HepG2 (cell line): ENCODE measurements around the gene ARHGAP9. TPM values are rescaled to one million over a fixed set of nuclear protein-coding genes. Genes with fewer than 3 reads are reported as not detected.
A peak's percentile ranks its signal among the peaks of the same experiment; 100 is the strongest.

Experiments used
- CCAR2 ChIP-seq: fragments of 200-400 bp; formaldehyde crosslinking; optimal IDR thresholded peaks from 2 replicates; pipeline ENCODE3; 2018; ENCODE audit warnings: low read depth, mild to moderate bottlenecking, low read length, moderate library complexity
- CEBPG ChIP-seq: IDR thresholded peaks from 2 replicates; pipeline ENCODE4 v1.6.1; 2016
- CREB1 ChIP-seq, 2 experiments: fragments of 450-650 bp in 1 of 2; IDR thresholded peaks; 2 replicates each; pipeline ENCODE4 v1.6.1; 2016 to 2017; ENCODE audit warnings: control low read depth in 1 of 2, mild to moderate bottlenecking in 1 of 2, missing compliant biosample characterization in 1 of 2, missing genetic modification characterization in 1 of 2
- GPBP1L1 ChIP-seq: sonication (generic); formaldehyde crosslinking; IDR thresholded peaks from 2 replicates; pipeline ENCODE4 v1.5.0; 2020; ENCODE audit warnings: mild to moderate bottlenecking, missing genetic modification reagents
- HNF4G ChIP-seq, 2 experiments: sonication (generic) in 1 of 2; formaldehyde crosslinking in 1 of 2; IDR thresholded peaks; 2 replicates each; pipeline versions ENCODE4 v1.4.0 to v1.6.1; 2011 to 2020; ENCODE audit warnings: borderline replicate concordance in 2 of 2, low read depth in 2 of 2, mild to moderate bottlenecking in 2 of 2, low read length in 1 of 2, missing genetic modification reagents in 1 of 2, moderate library complexity in 1 of 2
- ISL2 ChIP-seq: sonication (generic); formaldehyde crosslinking; IDR thresholded peaks from 2 replicates; pipeline ENCODE4 v1.5.0; 2020; ENCODE audit warnings: missing genetic modification reagents
- KLF11 ChIP-seq: IDR thresholded peaks from 2 replicates; pipeline ENCODE4 v1.6.1; 2016; ENCODE audit warnings: missing compliant biosample characterization
- NCOA1 ChIP-seq: sonication (generic); formaldehyde crosslinking; IDR thresholded peaks from 2 replicates; pipeline ENCODE4 v1.9.0; 2021; ENCODE audit warnings: missing genetic modification reagents
- RBM22 ChIP-seq: fragments of 200-400 bp; formaldehyde crosslinking; optimal IDR thresholded peaks from 2 replicates; pipeline ENCODE3; 2017; ENCODE audit warnings: mild to moderate bottlenecking, low read length, moderate library complexity
- SNAPC2 ChIP-seq: sonication (generic); formaldehyde crosslinking; IDR thresholded peaks from 2 replicates; pipeline ENCODE4 v1.8.1; 2022; ENCODE audit warnings: mild to moderate bottlenecking, missing genetic modification reagents
- SOX6 ChIP-seq, 2 experiments: fragments of 450-650 bp in 1 of 2; sonication (generic) in 1 of 2; formaldehyde crosslinking in 1 of 2; IDR thresholded peaks; 2 replicates each; pipeline versions ENCODE4 v1.4.0 to v1.6.1; 2017 to 2020; ENCODE audit warnings: antibody characterized with exemption in 1 of 2, mild to moderate bottlenecking in 1 of 2, missing genetic modification reagents in 1 of 2
- XRCC5 ChIP-seq: fragments of 200-400 bp; formaldehyde crosslinking; optimal IDR thresholded peaks from 2 replicates; pipeline ENCODE3; 2017; ENCODE audit warnings: mild to moderate bottlenecking, low read length
- ZBTB7A ChIP-seq: sonication (generic); formaldehyde crosslinking; IDR thresholded peaks from 2 replicates; pipeline ENCODE4 v1.8.0; 2022; ENCODE audit warnings: mild to moderate bottlenecking, missing genetic modification reagents
- ZNF12 ChIP-seq: sonication (generic); formaldehyde crosslinking; IDR thresholded peaks from 2 replicates; pipeline ENCODE4 v1.5.0; 2020; ENCODE audit warnings: missing genetic modification reagents
- ZNF136 ChIP-seq: sonication (generic); formaldehyde crosslinking; IDR thresholded peaks from 2 replicates; pipeline ENCODE4 v1.8.1; 2022; ENCODE audit warnings: low read depth, mild to moderate bottlenecking, moderate library complexity, missing genetic modification reagents
- ZNF235 ChIP-seq: sonication (generic); formaldehyde crosslinking; IDR thresholded peaks from 2 replicates; pipeline ENCODE4 v1.8.1; 2023; ENCODE audit warnings: mild to moderate bottlenecking, missing genetic modification reagents, borderline replicate concordance
- ZNF326 ChIP-seq: sonication (generic); formaldehyde crosslinking; IDR thresholded peaks from 2 replicates; pipeline ENCODE4 v1.4.0; 2020; ENCODE audit warnings: missing genetic modification reagents, borderline replicate concordance
- ZNF414 ChIP-seq: sonication (generic); formaldehyde crosslinking; IDR thresholded peaks from 2 replicates; pipeline ENCODE4 v1.5.0; 2020; ENCODE audit warnings: missing genetic modification reagents
- ZNF572 ChIP-seq: sonication (generic); formaldehyde crosslinking; IDR thresholded peaks from 2 replicates; pipeline ENCODE4 v1.5.1; 2020; ENCODE audit warnings: mild to moderate bottlenecking, missing genetic modification reagents
- ZNF614 ChIP-seq: IDR thresholded peaks from 2 replicates; pipeline ENCODE4 v1.6.1; 2018; ENCODE audit warnings: missing biosample characterization, missing genetic modification reagents, inconsistent platforms, borderline replicate concordance
- ZNF747 ChIP-seq: sonication (generic); formaldehyde crosslinking; IDR thresholded peaks from 2 replicates; pipeline ENCODE4 v1.8.1; 2023; ENCODE audit warnings: missing genetic modification reagents, mild to moderate bottlenecking, borderline replicate concordance
- ZSCAN20 ChIP-seq: sonication (generic); formaldehyde crosslinking; IDR thresholded peaks from 2 replicates; pipeline ENCODE4 v1.4.0; 2020; ENCODE audit warnings: missing genetic modification reagents, mild to moderate bottlenecking, borderline replicate concordance
- polyA plus RNA-seq, 8 experiments: library from polyadenylated mRNA; depleted of rRNA in 3 of 8; stranded (reverse) in 7 of 8; unstranded in 1 of 8; fragments of >200 nt; fragmentation: Illumina TruSeq in 4 of 8; extraction: Trizol in 4 of 8; gene quantifications; 2 replicates each; pipeline versions ENCODE4 v1.2.1 to v1.2.3, GENCODE V29; 2011 to 2016; ENCODE audit warnings: low read depth in 4 of 8, missing spikeins in 1 of 8, mixed read lengths in 1 of 8; ENCODE audit not compliant: insufficient read depth in 1 of 8
- total RNA-seq, 5 experiments: library from RNA; depleted of rRNA; stranded (reverse); fragments of >200 nt; fragmentation: Illumina TruSeq; extraction: Trizol; gene quantifications; 2 replicates each; pipeline ENCODE4 v1.2.3, GENCODE V29; 2016; ENCODE audit warnings: low read depth in 1 of 5
- TF ChIP-seq, protein P1 (sequence below): sonication (generic); formaldehyde crosslinking; IDR thresholded peaks from 2 replicates; pipeline ENCODE4 v1.4.0; 2020; ENCODE audit warnings: mild to moderate bottlenecking, missing genetic modification reagents

The ARHGAP9 gene
- total and polyA plus RNA-seq, 2 of the 13 experiments (the other 11 are each of a cell fraction or from before 2014, with no cell fraction given), result 0.18 to 1.2 TPM

- TF ChIP-seq ZBTB7A (CRISPR knock-in tag) (no peak), ZNF12 (CRISPR knock-in tag) (no peak), SOX6 (IDR thresholded peaks at IDR 0.05) (no peak), SOX6 (CRISPR knock-in tag; IDR thresholded peaks at IDR 0.05) (peak; percentile 76), ZNF747 (peak; percentile 78; the same call in 1 of the 2 replicates), HNF4G (IDR thresholded peaks at IDR 0.05; ENCODE audit: borderline replicate concordance, low read depth, low read length) (no peak), HNF4G (CRISPR knock-in tag; IDR thresholded peaks at IDR 0.05; ENCODE audit: borderline replicate concordance, low read depth) (no peak), ZNF136 (CRISPR knock-in tag) (peak; percentile 82; the same call in 1 of the 2 replicates), CCAR2 (no peak), CREB1 (IDR thresholded peaks at IDR 0.05) (no peak), CREB1 (CRISPR knock-in tag; IDR thresholded peaks at IDR 0.05) (peak; percentile 80), ZNF326 (CRISPR knock-in tag) (no peak), NCOA1 (CRISPR knock-in tag) (no peak), ZNF414 (peak; percentile 85), KLF11 (CRISPR knock-in tag) (no peak), GPBP1L1 (CRISPR knock-in tag) (no peak), XRCC5 (peak; percentile 79), CEBPG (CRISPR knock-in tag) (peak; percentile 99), RBM22 (no peak), ZSCAN20 (CRISPR knock-in tag) (no peak), ISL2 (CRISPR knock-in tag) (0 out of 2 replicates have a peak, but pooled peaks have one; percentile 13), ZNF614 (CRISPR knock-in tag) (no peak), ZNF235 (CRISPR knock-in tag) (no peak), ZNF572 (CRISPR knock-in tag) (no peak), SNAPC2 (no peak)
- TF ChIP-seq, protein P1, sequence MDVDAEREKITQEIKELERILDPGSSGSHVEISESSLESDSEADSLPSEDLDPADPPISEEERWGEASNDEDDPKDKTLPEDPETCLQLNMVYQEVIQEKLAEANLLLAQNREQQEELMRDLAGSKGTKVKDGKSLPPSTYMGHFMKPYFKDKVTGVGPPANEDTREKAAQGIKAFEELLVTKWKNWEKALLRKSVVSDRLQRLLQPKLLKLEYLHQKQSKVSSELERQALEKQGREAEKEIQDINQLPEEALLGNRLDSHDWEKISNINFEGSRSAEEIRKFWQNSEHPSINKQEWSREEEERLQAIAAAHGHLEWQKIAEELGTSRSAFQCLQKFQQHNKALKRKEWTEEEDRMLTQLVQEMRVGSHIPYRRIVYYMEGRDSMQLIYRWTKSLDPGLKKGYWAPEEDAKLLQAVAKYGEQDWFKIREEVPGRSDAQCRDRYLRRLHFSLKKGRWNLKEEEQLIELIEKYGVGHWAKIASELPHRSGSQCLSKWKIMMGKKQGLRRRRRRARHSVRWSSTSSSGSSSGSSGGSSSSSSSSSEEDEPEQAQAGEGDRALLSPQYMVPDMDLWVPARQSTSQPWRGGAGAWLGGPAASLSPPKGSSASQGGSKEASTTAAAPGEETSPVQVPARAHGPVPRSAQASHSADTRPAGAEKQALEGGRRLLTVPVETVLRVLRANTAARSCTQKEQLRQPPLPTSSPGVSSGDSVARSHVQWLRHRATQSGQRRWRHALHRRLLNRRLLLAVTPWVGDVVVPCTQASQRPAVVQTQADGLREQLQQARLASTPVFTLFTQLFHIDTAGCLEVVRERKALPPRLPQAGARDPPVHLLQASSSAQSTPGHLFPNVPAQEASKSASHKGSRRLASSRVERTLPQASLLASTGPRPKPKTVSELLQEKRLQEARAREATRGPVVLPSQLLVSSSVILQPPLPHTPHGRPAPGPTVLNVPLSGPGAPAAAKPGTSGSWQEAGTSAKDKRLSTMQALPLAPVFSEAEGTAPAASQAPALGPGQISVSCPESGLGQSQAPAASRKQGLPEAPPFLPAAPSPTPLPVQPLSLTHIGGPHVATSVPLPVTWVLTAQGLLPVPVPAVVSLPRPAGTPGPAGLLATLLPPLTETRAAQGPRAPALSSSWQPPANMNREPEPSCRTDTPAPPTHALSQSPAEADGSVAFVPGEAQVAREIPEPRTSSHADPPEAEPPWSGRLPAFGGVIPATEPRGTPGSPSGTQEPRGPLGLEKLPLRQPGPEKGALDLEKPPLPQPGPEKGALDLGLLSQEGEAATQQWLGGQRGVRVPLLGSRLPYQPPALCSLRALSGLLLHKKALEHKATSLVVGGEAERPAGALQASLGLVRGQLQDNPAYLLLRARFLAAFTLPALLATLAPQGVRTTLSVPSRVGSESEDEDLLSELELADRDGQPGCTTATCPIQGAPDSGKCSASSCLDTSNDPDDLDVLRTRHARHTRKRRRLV (CRISPR knock-in tag), result no peak
Observed at GRCh38 chr12:57487597-57488401, 8.1 kb upstream of the ARHGAP9 start, which contains the start of gene MARS1 (continued).
